Mesodermal cell (in vitro differentiated cells): Measurements from ENCODE around the gene USP17L20. TPM values are rescaled to one million over a fixed set of nuclear protein-coding genes. Genes with fewer than 3 reads are reported as not detected.
"Not testable (repeated sequence)": the region's sequence is repeated elsewhere in the genome, so short reads cannot be mapped to it uniquely, and the experiment has no call there.

Source experiments
- H3K27ac ChIP-seq: 2 replicates; pipeline ENCODE4 v1.7.0; 2013; ENCODE audit warnings: mild to moderate bottlenecking, low read depth, low read length, moderate library complexity; ENCODE audit not compliant: severe bottlenecking
- H3K36me3 ChIP-seq: 2 replicates; pipeline ENCODE4 v1.7.1; 2013; ENCODE audit warnings: mild to moderate bottlenecking, low read length, moderate library complexity; ENCODE audit not compliant: control insufficient read depth, insufficient read depth
- H3K4me1 ChIP-seq: one replicate; pipeline ENCODE4 v1.7.1; 2013; ENCODE audit warnings: mild to moderate bottlenecking, low read length; ENCODE audit not compliant: insufficient read depth, control insufficient read depth, poor library complexity, severe bottlenecking
- H3K4me3 ChIP-seq: 2 replicates; pipeline ENCODE4 v1.7.0; 2013; ENCODE audit warnings: low read length, control low read depth, mild to moderate bottlenecking; ENCODE audit not compliant: insufficient read depth, poor library complexity, severe bottlenecking; ENCODE audit errors: extremely low read depth
- H3K9me3 ChIP-seq: 2 replicates; pipeline ENCODE4 v1.7.1; 2013; ENCODE audit warnings: mild to moderate bottlenecking, low read length, moderate library complexity; ENCODE audit not compliant: control insufficient read depth
- WGBS, 2 experiments: methylation state at CpG; one replicate each; pipeline ENCODE4 v1.1.5; 2013; ENCODE audit warnings: missing lambda C conversion rate in 2 of 2; ENCODE audit not compliant: insufficient coverage in 2 of 2; 5-methylcytosine and 5-hydroxymethylcytosine counted together
- polyA plus RNA-seq, 2 experiments: library from polyadenylated mRNA; stranded (reverse); fragments of 50-300 nt; gene quantifications; one replicate each; pipeline ENCODE4 v1.2.3, GENCODE V29; 2013

Gene USP17L20, protein sequence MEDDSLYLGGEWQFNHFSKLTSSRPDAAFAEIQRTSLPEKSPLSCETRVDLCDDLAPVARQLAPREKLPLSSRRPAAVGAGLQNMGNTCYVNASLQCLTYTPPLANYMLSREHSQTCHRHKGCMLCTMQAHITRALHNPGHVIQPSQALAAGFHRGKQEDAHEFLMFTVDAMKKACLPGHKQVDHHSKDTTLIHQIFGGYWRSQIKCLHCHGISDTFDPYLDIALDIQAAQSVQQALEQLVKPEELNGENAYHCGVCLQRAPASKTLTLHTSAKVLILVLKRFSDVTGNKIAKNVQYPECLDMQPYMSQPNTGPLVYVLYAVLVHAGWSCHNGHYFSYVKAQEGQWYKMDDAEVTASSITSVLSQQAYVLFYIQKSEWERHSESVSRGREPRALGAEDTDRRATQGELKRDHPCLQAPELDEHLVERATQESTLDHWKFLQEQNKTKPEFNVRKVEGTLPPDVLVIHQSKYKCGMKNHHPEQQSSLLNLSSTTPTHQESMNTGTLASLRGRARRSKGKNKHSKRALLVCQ
- polyA plus RNA-seq (2013, experiment 1 of 2), result not detected
- not detected for polyA plus RNA-seq (2013, experiment 2 of 2)

DNA sequence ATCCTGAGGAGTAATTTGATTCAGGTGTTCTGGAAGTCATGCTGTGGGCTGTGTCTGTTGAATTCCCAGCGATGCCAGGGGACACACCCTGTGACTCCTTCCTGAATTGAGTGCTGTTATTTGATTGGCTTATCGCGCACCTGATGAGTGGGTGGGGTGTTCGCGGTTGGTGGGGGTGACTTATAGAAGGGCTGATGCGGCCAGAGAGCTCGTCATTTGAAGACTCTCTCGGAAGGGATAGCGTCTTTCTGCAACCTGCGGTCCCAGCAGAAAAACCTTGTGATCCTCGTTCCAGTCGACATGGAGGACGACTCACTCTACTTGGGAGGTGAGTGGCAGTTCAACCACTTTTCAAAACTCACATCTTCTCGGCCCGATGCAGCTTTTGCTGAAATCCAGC is at the start of gene USP17L20:
Gene USP17L20 (plus strand): TSS at position 301 of the 400 bp plus-strand sequence. CDS start 0 bp downstream, at position 301.
- H3K27ac ChIP-seq, H3K9me3 ChIP-seq, H3K36me3 ChIP-seq, H3K4me1 ChIP-seq, H3K4me3 ChIP-seq: not testable (repeated sequence)
- WGBS, 2 experiments, result no CpG with 5 or more reads among the region's 15 CpGs

DNA sequence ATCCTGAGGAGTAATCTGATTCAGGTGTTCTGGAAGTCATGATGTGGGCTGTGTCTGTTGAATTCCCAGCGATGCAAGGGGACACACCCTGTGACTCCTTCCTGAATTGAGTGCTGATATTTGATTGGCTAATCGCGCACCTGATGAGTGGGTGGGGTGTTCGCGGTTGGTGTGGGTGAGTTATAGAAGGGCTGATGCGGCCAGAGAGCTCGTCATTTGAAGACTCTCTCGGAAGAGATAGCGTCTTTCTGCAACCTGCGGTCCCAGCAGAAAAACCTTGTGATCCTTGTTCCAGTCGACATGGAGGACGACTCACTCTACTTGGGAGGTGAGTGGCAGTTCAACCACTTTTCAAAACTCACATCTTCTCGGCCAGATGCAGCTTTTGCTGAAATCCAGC is 47.6 kb upstream of the USP17L20 start, which contains the start of gene USP17L10:
Gene USP17L10 (plus strand): TSS at position 301 of the 400 bp plus-strand sequence. CDS start 0 bp downstream, at position 301.
- no CpG with 5 or more reads among the region's 13 CpGs for WGBS, 2 experiments
- H3K4me3 ChIP-seq, H3K9me3 ChIP-seq, H3K27ac ChIP-seq, H3K4me1 ChIP-seq, H3K36me3 ChIP-seq: not testable (repeated sequence)

DNA sequence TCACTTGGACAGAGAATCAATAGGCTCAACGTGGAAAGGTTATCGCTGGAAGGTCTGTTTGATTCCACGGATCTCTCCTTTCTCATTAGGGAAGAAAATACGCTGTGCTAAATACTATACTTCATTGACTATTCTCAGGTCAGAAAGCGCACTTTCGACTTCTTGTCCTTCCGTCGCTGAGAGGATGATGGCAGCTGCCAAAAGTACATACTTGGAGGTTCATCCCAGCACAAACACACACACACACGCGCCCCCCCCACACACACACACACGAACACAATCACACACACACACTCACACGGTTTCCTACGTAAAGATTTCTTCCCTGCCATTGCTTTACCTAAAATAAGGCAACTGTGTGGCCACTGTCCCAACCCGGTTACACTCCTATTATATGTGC is 43.2 kb upstream of the USP17L20 start:
- H3K9me3 ChIP-seq, H3K4me1 ChIP-seq, H3K36me3 ChIP-seq, H3K27ac ChIP-seq, H3K4me3 ChIP-seq: not testable (repeated sequence)
- 84% methylated on average over 4 of the region's 14 CpGs; no CpG with 5 or more reads in 1 of the 2 experiments for WGBS, 2 experiments

DNA sequence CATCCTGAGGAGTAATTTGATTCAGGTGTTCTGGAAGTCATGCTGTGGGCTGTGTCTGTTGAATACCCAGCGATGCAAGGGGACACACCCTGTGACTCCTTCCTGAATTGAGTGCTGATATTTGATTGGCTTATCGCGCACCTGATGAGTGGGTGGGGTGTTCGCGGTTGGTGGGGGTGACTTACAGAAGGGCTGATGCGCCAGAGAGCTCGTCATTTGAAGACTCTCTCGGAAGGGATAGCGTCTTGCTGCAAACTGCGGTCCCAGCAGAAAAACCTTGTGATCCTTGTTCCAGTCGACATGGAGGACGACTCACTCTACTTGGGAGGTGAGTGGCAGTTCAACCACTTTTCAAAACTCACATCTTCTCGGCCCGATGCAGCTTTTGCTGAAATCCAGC is 42.8 kb upstream of the USP17L20 start, which contains the start of gene USP17L11:
Gene USP17L11 (plus strand): TSS at position 301 of the 400 bp plus-strand sequence. CDS start 0 bp downstream, at position 301.
- WGBS, 2 experiments, result no CpG with 5 or more reads among the region's 14 CpGs
- H3K27ac ChIP-seq, H3K4me1 ChIP-seq, H3K36me3 ChIP-seq, H3K4me3 ChIP-seq, H3K9me3 ChIP-seq: not testable (repeated sequence)

DNA sequence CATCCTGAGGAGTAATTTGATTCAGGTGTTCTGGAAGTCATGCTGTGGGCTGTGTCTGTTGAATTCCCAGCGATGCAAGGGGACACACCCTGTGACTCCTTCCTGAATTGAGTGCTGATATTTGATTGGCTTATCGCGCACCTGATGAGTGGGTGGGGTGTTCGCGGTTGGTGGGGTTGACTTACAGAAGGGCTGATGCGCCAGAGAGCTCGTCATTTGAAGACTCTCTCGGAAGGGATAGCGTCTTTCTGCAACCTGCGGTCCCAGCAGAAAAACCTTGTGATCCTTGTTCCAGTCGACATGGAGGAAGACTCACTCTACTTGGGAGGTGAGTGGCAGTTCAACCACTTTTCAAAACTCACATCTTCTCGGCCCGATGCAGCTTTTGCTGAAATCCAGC is 38.1 kb upstream of the USP17L20 start, which contains the start of gene USP17L12:
Gene USP17L12 (plus strand): TSS at position 301 of the 400 bp plus-strand sequence. CDS start 0 bp downstream, at position 301.
- not testable (repeated sequence) for H3K27ac ChIP-seq, H3K4me1 ChIP-seq, H3K36me3 ChIP-seq, H3K9me3 ChIP-seq, H3K4me3 ChIP-seq
- no CpG with 5 or more reads among the region's 13 CpGs for WGBS, 2 experiments

DNA sequence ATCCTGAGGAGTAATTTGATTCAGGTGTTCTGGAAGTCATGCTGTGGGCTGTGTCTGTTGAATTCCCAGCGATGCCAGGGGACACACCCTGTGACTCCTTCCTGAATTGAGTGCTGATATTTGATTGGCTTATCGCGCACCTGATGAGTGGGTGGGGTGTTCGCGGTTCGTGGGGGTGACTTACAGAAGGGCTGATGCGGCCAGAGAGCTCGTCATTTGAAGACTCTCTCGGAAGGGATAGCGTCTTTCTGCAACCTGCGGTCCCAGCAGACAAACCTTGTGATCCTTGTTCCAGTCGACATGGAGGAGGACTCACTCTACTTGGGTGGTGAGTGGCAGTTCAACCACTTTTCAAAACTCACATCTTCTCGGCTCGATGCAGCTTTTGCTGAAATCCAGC is 33.3 kb upstream of the USP17L20 start, which contains the start of gene USP17L13:
Gene USP17L13 (plus strand): TSS at position 301 of the 400 bp plus-strand sequence. CDS start 0 bp downstream, at position 301.
- not testable (repeated sequence) for H3K36me3 ChIP-seq, H3K9me3 ChIP-seq, H3K4me1 ChIP-seq, H3K4me3 ChIP-seq, H3K27ac ChIP-seq
- no CpG with 5 or more reads among the region's 14 CpGs for WGBS, 2 experiments

DNA sequence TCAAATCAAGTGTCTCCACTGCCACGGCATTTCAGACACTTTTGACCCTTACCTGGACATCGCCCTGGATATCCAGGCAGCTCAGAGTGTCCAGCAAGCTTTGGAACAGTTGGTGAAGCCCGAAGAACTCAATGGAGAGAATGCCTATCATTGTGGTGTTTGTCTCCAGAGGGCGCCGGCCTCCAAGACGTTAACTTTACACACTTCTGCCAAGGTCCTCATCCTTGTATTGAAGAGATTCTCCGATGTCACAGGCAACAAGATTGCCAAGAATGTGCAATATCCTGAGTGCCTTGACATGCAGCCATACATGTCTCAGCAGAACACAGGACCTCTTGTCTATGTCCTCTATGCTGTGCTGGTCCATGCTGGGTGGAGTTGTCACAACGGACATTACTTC is 27.7 kb upstream of the USP17L20 start:
- H3K4me3 ChIP-seq, H3K9me3 ChIP-seq, H3K4me1 ChIP-seq, H3K36me3 ChIP-seq, H3K27ac ChIP-seq: not testable (repeated sequence)
- no CpG with 5 or more reads among the region's 8 CpGs for WGBS, 2 experiments

DNA sequence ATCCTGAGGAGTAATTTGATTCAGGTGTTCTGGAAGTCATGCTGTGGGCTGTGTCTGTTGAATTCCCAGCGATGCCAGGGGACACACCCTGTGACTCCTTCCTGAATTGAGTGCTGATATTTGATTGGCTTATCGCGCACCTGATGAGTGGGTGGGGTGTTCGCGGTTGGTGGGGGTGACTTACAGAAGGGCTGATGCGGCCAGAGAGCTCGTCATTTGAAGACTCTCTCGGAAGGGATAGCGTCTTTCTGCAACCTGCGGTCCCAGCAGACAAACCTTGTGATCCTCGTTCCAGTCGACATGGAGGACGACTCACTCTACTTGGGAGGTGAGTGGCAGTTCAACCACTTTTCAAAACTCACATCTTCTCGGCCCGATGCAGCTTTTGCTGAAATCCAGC is 23.8 kb upstream of the USP17L20 start, which contains the start of gene USP17L15:
Gene USP17L15 (plus strand): TSS at position 301 of the 400 bp plus-strand sequence. CDS start 0 bp downstream, at position 301.
- not testable (repeated sequence) for H3K4me1 ChIP-seq, H3K36me3 ChIP-seq, H3K4me3 ChIP-seq, H3K27ac ChIP-seq, H3K9me3 ChIP-seq
- WGBS, 2 experiments, result no CpG with 5 or more reads among the region's 15 CpGs

DNA sequence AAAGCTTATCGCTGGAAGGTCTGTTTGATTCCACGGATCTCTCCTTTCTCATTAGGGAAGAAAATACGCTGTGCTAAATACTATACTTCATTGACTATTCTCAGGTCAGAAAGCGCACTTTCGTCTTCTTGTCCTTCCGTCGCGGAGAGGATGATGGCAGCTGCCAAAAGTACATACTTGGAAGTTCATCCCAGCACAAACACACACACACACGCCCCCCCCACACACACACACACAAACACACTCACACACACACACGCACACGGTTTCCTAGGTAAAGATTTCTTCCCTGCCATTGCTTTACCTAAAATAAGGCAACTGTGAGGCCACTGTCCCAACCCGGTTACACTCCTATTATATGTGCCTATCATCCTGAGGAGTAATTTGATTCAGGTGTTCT is 19.5 kb upstream of the USP17L20 start:
- WGBS, 2 experiments, result no CpG with 5 or more reads among the region's 12 CpGs
- H3K36me3 ChIP-seq, result not testable (repeated sequence)

DNA sequence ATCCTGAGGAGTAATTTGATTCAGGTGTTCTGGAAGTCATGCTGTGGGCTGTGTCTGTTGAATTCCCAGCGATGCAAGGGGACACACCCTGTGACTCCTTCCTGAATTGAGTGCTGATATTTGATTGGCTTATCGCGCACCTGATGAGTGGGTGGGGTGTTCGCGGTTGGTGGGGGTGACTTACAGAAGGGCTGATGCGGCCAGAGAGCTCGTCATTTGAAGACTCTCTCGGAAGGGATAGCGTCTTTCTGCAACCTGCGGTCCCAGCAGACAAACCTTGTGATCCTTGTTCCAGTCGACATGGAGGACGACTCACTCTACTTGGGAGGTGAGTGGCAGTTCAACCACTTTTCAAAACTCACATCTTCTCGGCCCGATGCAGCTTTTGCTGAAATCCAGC is 14.3 kb upstream of the USP17L20 start, which contains the start of gene USP17L17:
Gene USP17L17 (plus strand): TSS at position 301 of the 400 bp plus-strand sequence. CDS start 0 bp downstream, at position 301.
- H3K27ac ChIP-seq, H3K4me1 ChIP-seq, H3K9me3 ChIP-seq, H3K36me3 ChIP-seq, H3K4me3 ChIP-seq: not testable (repeated sequence)
- no CpG with 5 or more reads among the region's 14 CpGs for WGBS, 2 experiments

More for the DNA sequence above, 19.5 kb upstream of the USP17L20 start:
- H3K4me1 ChIP-seq, H3K4me3 ChIP-seq, H3K9me3 ChIP-seq, H3K27ac ChIP-seq: not testable (repeated sequence)
